ENCODE measurements around the gene TNFRSF11A.

- TF ChIP-seq CTCF (IDR thresholded peaks at IDR 0.05; ENCODE audit: insufficient read depth, low read length) = no peak
- TF ChIP-seq SPI1 (IDR thresholded peaks at IDR 0.05; ENCODE audit: borderline replicate concordance, low read depth) = peak; percentile 100
Measured at GRCh38 chr18:62288665-62289008, 36.5 kb upstream of the TNFRSF11A start.

All from HL-60 (cell line).